Measurements from ENCODE around the gene JSRP1.

The JSRP1 gene

DNA sequence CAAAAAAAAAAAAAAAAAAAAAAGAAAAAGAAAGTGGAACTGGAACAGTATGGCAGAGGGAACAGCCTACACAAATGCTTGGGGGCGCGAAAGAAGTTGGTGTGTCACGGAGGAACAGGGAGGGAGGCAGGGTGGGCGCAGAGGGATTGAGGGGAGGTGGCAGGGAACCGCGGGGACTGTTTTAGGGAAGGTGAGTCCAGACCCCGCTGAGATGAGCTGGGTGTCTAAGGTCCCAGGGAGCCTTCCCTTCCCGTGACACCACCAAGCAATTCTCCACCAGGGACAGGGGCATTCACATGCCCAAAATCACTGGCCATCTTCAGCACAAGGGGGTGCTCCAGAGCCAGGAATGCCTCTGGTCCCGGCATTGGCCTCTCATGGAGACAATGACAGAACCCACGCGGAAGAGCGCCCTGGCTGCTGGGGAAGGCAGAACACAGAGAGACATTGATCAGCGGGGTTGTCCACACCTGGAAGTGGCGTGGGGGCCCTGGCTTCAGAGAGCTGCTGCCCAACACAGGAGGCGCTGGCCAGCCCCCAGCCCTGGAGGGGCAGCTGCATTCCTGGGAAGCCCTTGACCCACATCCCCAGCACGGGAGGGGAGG is 18.8 kb upstream of the JSRP1 start (continued):
- TF ChIP-seq, protein P1, sequence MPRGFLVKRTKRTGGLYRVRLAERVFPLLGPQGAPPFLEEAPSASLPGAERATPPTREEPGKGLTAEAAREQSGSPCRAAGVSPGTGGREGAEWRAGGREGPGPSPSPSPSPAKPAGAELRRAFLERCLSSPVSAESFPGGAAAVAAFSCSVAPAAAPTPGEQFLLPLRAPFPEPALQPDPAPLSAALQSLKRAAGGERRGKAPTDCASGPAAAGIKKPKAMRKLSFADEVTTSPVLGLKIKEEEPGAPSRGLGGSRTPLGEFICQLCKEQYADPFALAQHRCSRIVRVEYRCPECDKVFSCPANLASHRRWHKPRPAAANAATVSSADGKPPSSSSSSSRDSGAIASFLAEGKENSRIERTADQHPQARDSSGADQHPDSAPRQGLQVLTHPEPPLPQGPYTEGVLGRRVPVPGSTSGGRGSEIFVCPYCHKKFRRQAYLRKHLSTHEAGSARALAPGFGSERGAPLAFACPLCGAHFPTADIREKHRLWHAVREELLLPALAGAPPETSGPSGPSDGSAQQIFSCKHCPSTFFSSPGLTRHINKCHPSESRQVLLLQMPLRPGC (tag by site-specific recombination; IDR thresholded peaks at IDR 0.05) = 0 out of 2 replicates have a peak, but pooled peaks have one; percentile 12
- TF ChIP-seq ZNF837 (tag by site-specific recombination; IDR thresholded peaks at IDR 0.05) (no peak), ZNF830 (tag by site-specific recombination; IDR thresholded peaks at IDR 0.05; ENCODE audit: low read depth) (no peak), SETDB1 (IDR thresholded peaks at IDR 0.05; ENCODE audit: insufficient read length, low read length) (no peak), ZNF571 (tag by site-specific recombination; IDR thresholded peaks at IDR 0.05) (no peak), ZNF10 (tag by site-specific recombination; IDR thresholded peaks at IDR 0.05) (no peak), ZNF558 (tag by site-specific recombination; IDR thresholded peaks at IDR 0.05) (peak; percentile 59; the same call in 1 of the 2 replicates), HOXD13 (CRISPR knock-in tag; IDR thresholded peaks at IDR 0.05; ENCODE audit: borderline replicate concordance) (no peak), ZNF423 (tag by site-specific recombination; IDR thresholded peaks at IDR 0.05) (no peak), HOXA7 (CRISPR knock-in tag; IDR thresholded peaks at IDR 0.05; ENCODE audit: borderline replicate concordance) (no peak), SP7 (tag by site-specific recombination; IDR thresholded peaks at IDR 0.05) (peak; percentile 45; the same call in 1 of the 2 replicates), SP3 (tag by site-specific recombination; IDR thresholded peaks at IDR 0.05) (no peak), FEZF1 (tag by site-specific recombination; IDR thresholded peaks at IDR 0.05) (no peak), ZNF391 (tag by site-specific recombination; IDR thresholded peaks at IDR 0.05; ENCODE audit: borderline replicate concordance, low read depth) (no peak), ZBTB17 (tag by site-specific recombination; IDR thresholded peaks at IDR 0.05) (peak; percentile 46), ZBTB21 (tag by site-specific recombination; IDR thresholded peaks at IDR 0.05) (no peak), ZNF404 (tag by site-specific recombination; IDR thresholded peaks at IDR 0.05) (no peak), ZNF416 (tag by site-specific recombination; IDR thresholded peaks at IDR 0.05) (no peak), ZNF211 (tag by site-specific recombination; IDR thresholded peaks at IDR 0.05; ENCODE audit: low read depth) (no peak), ZNF324 (tag by site-specific recombination; IDR thresholded peaks at IDR 0.05) (peak; percentile 39; the same call in 1 of the 2 replicates), EGR2 (tag by site-specific recombination; IDR thresholded peaks at IDR 0.05; ENCODE audit: low read depth) (peak; percentile 9; the same call in 1 of the 2 replicates), ZEB2 (tag by site-specific recombination; IDR thresholded peaks at IDR 0.05) (0 out of 2 replicates have a peak, but pooled peaks have one; percentile 51), ZFP37 (tag by site-specific recombination; IDR thresholded peaks at IDR 0.05) (no peak), ZNF585B (tag by site-specific recombination; IDR thresholded peaks at IDR 0.05) (no peak)
- TF ChIP-seq, protein P2, sequence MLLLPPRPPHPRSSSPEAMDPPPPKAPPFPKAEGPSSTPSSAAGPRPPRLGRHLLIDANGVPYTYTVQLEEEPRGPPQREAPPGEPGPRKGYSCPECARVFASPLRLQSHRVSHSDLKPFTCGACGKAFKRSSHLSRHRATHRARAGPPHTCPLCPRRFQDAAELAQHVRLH (tag by site-specific recombination; IDR thresholded peaks at IDR 0.05) = 0 out of 2 replicates have a peak, but pooled peaks have one; percentile 48
- TF ChIP-seq, protein P3, sequence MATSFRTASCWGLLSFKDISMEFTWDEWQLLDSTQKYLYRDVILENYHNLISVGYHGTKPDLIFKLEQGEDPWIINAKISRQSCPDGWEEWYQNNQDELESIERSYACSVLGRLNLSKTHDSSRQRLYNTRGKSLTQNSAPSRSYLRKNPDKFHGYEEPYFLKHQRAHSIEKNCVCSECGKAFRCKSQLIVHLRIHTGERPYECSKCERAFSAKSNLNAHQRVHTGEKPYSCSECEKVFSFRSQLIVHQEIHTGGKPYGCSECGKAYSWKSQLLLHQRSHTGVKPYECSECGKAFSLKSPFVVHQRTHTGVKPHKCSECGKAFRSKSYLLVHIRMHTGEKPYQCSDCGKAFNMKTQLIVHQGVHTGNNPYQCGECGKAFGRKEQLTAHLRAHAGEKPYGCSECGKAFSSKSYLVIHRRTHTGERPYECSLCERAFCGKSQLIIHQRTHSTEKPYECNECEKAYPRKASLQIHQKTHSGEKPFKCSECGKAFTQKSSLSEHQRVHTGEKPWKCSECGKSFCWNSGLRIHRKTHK (tag by site-specific recombination; IDR thresholded peaks at IDR 0.05) = no peak
- TF ChIP-seq, protein P4, sequence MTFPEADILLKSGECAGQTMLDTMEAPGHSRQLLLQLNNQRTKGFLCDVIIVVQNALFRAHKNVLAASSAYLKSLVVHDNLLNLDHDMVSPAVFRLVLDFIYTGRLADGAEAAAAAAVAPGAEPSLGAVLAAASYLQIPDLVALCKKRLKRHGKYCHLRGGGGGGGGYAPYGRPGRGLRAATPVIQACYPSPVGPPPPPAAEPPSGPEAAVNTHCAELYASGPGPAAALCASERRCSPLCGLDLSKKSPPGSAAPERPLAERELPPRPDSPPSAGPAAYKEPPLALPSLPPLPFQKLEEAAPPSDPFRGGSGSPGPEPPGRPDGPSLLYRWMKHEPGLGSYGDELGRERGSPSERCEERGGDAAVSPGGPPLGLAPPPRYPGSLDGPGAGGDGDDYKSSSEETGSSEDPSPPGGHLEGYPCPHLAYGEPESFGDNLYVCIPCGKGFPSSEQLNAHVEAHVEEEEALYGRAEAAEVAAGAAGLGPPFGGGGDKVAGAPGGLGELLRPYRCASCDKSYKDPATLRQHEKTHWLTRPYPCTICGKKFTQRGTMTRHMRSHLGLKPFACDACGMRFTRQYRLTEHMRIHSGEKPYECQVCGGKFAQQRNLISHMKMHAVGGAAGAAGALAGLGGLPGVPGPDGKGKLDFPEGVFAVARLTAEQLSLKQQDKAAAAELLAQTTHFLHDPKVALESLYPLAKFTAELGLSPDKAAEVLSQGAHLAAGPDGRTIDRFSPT (tag by site-specific recombination; IDR thresholded peaks at IDR 0.05) = peak; percentile 17; the same call in 1 of the 2 replicates
- TF ChIP-seq, protein P5, sequence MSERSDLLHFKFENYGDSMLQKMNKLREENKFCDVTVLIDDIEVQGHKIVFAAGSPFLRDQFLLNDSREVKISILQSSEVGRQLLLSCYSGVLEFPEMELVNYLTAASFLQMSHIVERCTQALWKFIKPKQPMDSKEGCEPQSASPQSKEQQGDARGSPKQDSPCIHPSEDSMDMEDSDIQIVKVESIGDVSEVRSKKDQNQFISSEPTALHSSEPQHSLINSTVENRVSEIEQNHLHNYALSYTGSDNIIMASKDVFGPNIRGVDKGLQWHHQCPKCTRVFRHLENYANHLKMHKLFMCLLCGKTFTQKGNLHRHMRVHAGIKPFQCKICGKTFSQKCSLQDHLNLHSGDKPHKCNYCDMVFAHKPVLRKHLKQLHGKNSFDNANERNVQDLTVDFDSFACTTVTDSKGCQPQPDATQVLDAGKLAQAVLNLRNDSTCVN (tag by site-specific recombination; optimal IDR thresholded peaks at IDR 0.05) = no peak
- TF ChIP-seq, protein P6, sequence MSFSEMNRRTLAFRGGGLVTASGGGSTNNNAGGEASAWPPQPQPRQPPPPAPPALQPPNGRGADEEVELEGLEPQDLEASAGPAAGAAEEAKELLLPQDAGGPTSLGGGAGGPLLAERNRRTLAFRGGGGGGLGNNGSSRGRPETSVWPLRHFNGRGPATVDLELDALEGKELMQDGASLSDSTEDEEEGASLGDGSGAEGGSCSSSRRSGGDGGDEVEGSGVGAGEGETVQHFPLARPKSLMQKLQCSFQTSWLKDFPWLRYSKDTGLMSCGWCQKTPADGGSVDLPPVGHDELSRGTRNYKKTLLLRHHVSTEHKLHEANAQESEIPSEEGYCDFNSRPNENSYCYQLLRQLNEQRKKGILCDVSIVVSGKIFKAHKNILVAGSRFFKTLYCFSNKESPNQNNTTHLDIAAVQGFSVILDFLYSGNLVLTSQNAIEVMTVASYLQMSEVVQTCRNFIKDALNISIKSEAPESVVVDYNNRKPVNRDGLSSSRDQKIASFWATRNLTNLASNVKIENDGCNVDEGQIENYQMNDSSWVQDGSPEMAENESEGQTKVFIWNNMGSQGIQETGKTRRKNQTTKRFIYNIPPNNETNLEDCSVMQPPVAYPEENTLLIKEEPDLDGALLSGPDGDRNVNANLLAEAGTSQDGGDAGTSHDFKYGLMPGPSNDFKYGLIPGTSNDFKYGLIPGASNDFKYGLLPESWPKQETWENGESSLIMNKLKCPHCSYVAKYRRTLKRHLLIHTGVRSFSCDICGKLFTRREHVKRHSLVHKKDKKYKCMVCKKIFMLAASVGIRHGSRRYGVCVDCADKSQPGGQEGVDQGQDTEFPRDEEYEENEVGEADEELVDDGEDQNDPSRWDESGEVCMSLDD (tag by site-specific recombination; IDR thresholded peaks at IDR 0.05) = peak; percentile 30; the same call in 1 of the 2 replicates
- TF ChIP-seq, protein P7, sequence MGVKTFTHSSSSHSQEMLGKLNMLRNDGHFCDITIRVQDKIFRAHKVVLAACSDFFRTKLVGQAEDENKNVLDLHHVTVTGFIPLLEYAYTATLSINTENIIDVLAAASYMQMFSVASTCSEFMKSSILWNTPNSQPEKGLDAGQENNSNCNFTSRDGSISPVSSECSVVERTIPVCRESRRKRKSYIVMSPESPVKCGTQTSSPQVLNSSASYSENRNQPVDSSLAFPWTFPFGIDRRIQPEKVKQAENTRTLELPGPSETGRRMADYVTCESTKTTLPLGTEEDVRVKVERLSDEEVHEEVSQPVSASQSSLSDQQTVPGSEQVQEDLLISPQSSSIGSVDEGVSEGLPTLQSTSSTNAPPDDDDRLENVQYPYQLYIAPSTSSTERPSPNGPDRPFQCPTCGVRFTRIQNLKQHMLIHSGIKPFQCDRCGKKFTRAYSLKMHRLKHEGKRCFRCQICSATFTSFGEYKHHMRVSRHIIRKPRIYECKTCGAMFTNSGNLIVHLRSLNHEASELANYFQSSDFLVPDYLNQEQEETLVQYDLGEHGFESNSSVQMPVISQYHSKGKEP (tag by site-specific recombination; IDR thresholded peaks at IDR 0.05) = no peak

Measured in HEK293 (cell line).